Uterus (tissue), 4 donors: ENCODE measurements around the gene THSD4. TPM values are rescaled to one million over a fixed set of nuclear protein-coding genes. Genes with fewer than 3 reads are reported as not detected.

Source experiments
- DNase-seq, 2 donors: peaks; one replicate each; pipeline ENCODE4 v3.0.0-alpha.2; 2019 to 2020
- H3K27ac ChIP-seq, 2 donors: fragments of 200-600 bp; sonication (generic); 1 replicate in 1 of 2; 2 replicates in 1 of 2; pipeline ENCODE4 v1.5.1; 2016 to 2018
- H3K27me3 ChIP-seq, 2 donors: fragments of 200-600 bp; sonication (generic); one replicate each; pipeline ENCODE4 v1.5.1; 2018 to 2019; ENCODE audit warnings: control low read depth in 1 of 2
- H3K36me3 ChIP-seq, 2 donors: fragments of 200-600 bp; sonication (generic); one replicate each; pipeline ENCODE4 v1.5.1; 2019; ENCODE audit warnings: control low read depth in 1 of 2
- H3K4me1 ChIP-seq, 2 donors: fragments of 200-600 bp; sonication (generic); one replicate each; pipeline ENCODE4 v1.5.1; 2018 to 2019; ENCODE audit warnings: control low read depth in 1 of 2
- H3K4me3 ChIP-seq, 2 donors: fragments of 200-600 bp; sonication (generic); 1 replicate in 1 of 2; 2 replicates in 1 of 2; pipeline ENCODE4 v1.5.1; 2018 to 2019; ENCODE audit warnings: mild to moderate bottlenecking in 1 of 2
- H3K9me3 ChIP-seq, 2 donors: fragments of 200-600 bp; sonication (generic); one replicate each; pipeline ENCODE4 v1.5.1; 2019; ENCODE audit warnings: control low read depth in 1 of 2
- POLR2A ChIP-seq, 2 donors: fragments of 450-650 bp; IDR thresholded peaks; one replicate each; pipeline ENCODE4 v1.6.1; 2016; ENCODE audit warnings: antibody characterized with exemption in 2 of 2, mild to moderate bottlenecking in 1 of 2, moderate library complexity in 1 of 2
- intact Hi-C: fragments of 100-400 bp; cut with DNase I; formaldehyde crosslinking; loops from one replicate; pipeline ENCODE4 v1.15.1; 2023; ENCODE audit warnings: low total_unique reads
- total RNA-seq, 4 donors: library from RNA; depleted of rRNA in 3 of 4; stranded (reverse); fragments of >200 nt in 3 of 4; gene quantifications; one replicate each; pipeline versions ENCODE4 v1.1.0 to v1.2.4, GENCODE V29; 2014 to 2023
- TF ChIP-seq, protein P1 (sequence below), 4 experiments: fragments of 200-600 bp in 2 of 4; fragments of 450-650 bp in 2 of 4; sonication (generic) in 2 of 4; IDR thresholded peaks; one replicate each; pipeline ENCODE4 v1.5.1; 2016 to 2019; ENCODE audit warnings: antibody characterized with exemption in 4 of 4, mild to moderate bottlenecking in 2 of 4, moderate library complexity in 1 of 4
- donor health status: DM: yes; HTN: yes; CAD: no.

Gene THSD4
- total RNA-seq, 4 donors from 2014 or later: 7.1 to 144 (median 35.4) TPM

DNA sequence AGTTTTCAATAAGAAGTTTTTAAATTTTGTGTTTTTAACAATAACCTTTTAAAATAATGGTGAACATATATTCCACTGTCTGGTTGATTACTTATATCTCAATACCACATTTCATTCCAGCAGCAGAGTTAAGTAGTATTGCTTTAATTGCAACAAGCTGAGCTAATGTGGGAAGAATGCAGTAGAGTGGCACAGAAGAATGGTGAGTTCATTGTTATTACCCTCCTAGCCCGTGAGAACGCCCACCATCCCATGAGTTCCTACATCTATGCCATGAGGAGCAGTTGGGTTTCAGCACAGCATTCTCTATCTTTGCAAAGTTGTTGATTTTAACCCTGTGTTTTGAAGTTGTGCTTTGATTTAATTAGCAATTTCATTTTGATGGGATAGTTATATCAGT, 677.2 kb downstream of the THSD4 start:
- Histone ChIP-seq H3K27ac (no peak overlapping the region), H3K9me3 (no peaks in the 10 kb centered on the region), H3K4me3 (no peak overlapping the region), H3K36me3 (no peaks in the 10 kb centered on the region), H3K27me3 (no peaks in the 10 kb centered on the region), H3K4me1 (no peaks in the 10 kb centered on the region)
- no peak for DNase-seq
- TF ChIP-seq, protein P1, sequence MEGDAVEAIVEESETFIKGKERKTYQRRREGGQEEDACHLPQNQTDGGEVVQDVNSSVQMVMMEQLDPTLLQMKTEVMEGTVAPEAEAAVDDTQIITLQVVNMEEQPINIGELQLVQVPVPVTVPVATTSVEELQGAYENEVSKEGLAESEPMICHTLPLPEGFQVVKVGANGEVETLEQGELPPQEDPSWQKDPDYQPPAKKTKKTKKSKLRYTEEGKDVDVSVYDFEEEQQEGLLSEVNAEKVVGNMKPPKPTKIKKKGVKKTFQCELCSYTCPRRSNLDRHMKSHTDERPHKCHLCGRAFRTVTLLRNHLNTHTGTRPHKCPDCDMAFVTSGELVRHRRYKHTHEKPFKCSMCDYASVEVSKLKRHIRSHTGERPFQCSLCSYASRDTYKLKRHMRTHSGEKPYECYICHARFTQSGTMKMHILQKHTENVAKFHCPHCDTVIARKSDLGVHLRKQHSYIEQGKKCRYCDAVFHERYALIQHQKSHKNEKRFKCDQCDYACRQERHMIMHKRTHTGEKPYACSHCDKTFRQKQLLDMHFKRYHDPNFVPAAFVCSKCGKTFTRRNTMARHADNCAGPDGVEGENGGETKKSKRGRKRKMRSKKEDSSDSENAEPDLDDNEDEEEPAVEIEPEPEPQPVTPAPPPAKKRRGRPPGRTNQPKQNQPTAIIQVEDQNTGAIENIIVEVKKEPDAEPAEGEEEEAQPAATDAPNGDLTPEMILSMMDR (IDR thresholded peaks at IDR 0.05): no peak
- intact Hi-C loops: no loop called here

DNA sequence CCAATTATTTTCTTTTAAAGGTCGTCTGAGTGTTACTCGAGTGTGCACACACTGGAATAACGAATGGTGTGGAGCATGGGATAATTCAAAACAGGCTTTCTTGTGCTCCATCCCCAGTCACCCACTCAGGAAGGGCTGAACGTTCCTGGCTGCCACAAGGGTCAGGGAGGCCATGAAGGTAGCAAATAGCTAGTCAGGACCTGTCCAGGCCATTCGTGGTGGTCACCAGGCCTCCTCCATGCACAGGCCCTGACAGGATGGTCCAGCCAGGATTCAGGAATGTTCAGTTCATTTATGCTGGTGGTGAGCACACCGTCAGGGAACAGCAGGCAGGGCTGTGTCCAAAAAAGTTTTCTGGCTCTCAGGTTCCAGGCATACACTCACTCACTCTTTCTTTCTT, 683.4 kb downstream of the THSD4 start:
- intact Hi-C loops: no loop called here
- TF ChIP-seq, protein P1 (IDR thresholded peaks at IDR 0.05): no peak
- no peak for TF ChIP-seq POLR2A (IDR thresholded peaks at IDR 0.05)
- H3K27me3 ChIP-seq: no peaks in the 10 kb centered on the region
- H3K27ac ChIP-seq: no peak overlapping the region
- no peaks in the 10 kb centered on the region for H3K36me3 ChIP-seq
- DNase-seq: no peak
- no peaks in the 10 kb centered on the region for H3K9me3 ChIP-seq
- H3K4me1 ChIP-seq: no peaks in the 10 kb centered on the region
- H3K4me3 ChIP-seq: no peak overlapping the region

DNA sequence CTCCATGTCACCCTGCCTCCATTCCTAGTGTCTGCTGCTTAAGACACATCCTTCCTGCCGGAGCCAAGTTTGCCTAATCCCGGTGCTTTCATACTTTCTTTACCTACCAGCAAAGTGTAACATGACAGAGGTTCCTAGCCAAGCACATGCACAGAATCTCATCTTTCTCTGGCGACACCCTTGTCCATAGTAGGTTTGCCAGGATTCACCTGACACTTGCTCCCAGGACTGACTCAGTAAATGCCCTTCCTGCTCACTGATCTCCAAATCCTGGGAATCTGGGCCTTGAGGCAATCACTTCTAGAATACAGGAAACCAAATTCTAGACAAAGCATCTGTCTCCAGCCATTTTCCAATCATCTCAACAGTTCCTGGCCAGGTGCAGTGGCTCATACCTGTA, 684.9 kb downstream of the THSD4 start:
- intact Hi-C loops: loop anchor here (10.0 kb wide), 1 partner anchor 355 kb away; no protein-coding TSS in a partner anchor
- Histone ChIP-seq H3K4me3 (no peak overlapping the region), H3K27ac (no peak overlapping the region), H3K36me3 (no peaks in the 10 kb centered on the region), H3K4me1 (no peaks in the 10 kb centered on the region), H3K27me3 (no peaks in the 10 kb centered on the region), H3K9me3 (no peaks in the 10 kb centered on the region)
- TF ChIP-seq, protein P1 (IDR thresholded peaks at IDR 0.05): no peak
- no peak for TF ChIP-seq POLR2A (IDR thresholded peaks at IDR 0.05)
- no peak for DNase-seq

DNA sequence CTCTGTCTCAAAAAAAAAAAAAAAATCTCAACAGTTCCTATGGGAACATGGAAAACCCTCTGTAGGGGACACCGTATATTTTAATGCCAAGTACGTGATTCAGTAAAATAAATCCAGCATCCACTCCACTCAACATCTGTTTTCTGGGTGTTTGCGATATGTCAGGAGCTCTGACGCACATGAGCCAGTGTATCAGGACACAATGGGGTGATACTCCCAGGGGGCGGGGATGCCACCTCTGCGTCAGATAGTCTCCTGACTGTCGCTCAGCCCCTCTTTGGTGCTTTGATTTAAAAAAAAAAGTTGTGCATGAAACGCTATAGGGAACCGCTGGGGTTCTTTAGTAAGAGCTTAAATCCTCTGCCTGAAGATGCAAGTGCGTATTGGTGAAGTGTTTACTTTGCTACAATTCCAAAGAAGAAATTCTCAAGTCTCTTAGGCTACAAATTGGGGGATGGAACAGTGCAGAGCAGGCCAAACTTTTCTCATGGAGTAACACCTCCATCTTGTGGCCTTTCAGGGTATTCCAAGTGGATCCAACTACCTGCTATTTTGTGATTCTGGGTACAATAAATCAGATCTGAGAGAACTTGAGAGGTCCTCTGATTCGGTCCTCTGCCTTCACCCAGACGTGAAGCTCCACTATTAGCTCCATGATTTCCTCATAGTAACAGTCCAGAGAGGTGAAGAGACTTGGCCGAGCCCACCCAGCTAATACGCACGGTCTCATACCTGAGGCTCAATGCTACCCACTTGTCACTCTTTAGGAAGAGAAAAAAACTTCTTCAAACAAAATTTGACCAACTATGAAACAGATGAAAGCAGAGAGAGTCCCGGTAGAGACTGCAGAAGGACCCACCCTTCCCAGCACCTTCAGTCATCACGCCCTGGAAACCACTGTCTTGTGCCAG, 685.8 kb downstream of the THSD4 start:
- TF ChIP-seq POLR2A (IDR thresholded peaks at IDR 0.05): no peak
- TF ChIP-seq, protein P1 (IDR thresholded peaks at IDR 0.05): peak; percentile 86 to 96 (median 90)
- no peaks in the 10 kb centered on the region for H3K4me1 ChIP-seq
- peak in 1 of 2 donors; percentile 36 for DNase-seq
- H3K36me3 ChIP-seq: no peaks in the 10 kb centered on the region
- intact Hi-C loops: loop anchor here (10.0 kb wide), 1 partner anchor 356 kb away; no protein-coding TSS in a partner anchor
- H3K9me3 ChIP-seq: no peaks in the 10 kb centered on the region
- H3K27ac ChIP-seq: no peak overlapping the region
- no peak overlapping the region for H3K4me3 ChIP-seq
- no peaks in the 10 kb centered on the region for H3K27me3 ChIP-seq

DNA sequence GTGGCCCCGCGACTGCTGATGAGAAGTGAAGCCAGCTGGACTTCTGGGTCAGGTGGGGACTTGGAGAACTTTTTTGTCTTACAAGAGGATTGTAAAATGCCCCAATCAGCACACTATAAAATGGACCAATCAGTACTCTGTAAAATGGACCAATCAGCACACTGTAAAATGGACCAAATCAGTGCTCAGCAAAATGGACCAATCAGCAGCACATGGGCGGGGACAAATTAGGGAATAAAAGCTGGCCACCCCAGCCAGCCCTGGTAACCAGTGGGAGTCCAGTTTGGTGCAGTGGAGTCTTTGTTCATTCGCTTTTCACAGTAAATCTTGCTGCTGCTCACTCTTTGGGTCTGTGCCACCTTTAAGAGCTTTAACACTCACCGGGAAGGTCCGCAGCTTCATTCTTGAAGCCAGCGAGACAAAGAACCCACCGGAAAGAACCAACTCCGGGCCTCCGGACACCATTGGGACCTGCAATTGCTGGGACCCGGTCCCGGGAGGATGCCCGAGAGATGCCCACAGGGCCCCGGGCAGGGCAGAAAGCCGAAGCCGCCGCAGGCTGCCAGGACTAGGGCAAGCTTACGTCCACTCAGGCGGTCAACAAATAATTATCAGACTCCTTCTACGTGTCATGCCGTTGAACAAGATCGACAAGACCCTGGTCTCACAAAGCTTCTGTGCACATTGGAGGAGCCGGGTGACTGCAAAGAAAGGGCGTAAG, 686.8 kb downstream of the THSD4 start:
- Histone ChIP-seq H3K4me3 (no peak overlapping the region), H3K27me3 (no peaks in the 10 kb centered on the region), H3K27ac (no peak overlapping the region), H3K4me1 (no peaks in the 10 kb centered on the region), H3K36me3 (no peaks in the 10 kb centered on the region), H3K9me3 (no peaks in the 10 kb centered on the region)
- no peak for DNase-seq
- TF ChIP-seq, protein P1 (IDR thresholded peaks at IDR 0.05): no peak
- no peak for TF ChIP-seq POLR2A (IDR thresholded peaks at IDR 0.05)
- intact Hi-C loops: loop anchor here (10.0 kb wide), 1 partner anchor 357 kb away; no protein-coding TSS in a partner anchor
